HG03565 (cell line): Measurements from ENCODE around the gene APBA2.

ENCODE experiments used
- ATAC-seq: cut with Tn5 transposase; IDR thresholded peaks from one replicate; pipeline ENCODE4 v1.9.1; 2021; ENCODE audit warnings: mild to moderate bottlenecking, moderate library complexity; ENCODE audit not compliant: unreplicated experiment

The APBA2 gene

DNA sequence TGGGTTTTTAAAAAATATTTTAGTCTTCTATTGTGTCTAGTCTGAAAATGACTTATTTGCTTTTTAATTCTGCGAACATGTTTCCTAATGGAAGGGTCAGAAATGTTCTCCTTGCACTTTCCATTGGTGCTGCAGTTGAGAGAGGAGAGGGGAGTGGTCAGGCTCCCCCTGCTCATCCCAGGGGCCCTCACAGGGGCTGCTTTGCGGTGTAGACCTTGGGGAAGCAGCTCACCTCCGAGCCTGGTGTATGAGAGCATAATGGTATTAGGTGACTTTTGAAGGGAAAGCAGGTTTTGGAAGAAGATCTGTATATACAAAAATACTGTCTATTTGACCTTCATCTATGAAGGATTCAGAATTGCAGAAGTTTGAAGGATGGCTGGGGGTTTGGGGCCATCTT lies 28.3 kb downstream of the APBA2 start:
- no peak for ATAC-seq

DNA sequence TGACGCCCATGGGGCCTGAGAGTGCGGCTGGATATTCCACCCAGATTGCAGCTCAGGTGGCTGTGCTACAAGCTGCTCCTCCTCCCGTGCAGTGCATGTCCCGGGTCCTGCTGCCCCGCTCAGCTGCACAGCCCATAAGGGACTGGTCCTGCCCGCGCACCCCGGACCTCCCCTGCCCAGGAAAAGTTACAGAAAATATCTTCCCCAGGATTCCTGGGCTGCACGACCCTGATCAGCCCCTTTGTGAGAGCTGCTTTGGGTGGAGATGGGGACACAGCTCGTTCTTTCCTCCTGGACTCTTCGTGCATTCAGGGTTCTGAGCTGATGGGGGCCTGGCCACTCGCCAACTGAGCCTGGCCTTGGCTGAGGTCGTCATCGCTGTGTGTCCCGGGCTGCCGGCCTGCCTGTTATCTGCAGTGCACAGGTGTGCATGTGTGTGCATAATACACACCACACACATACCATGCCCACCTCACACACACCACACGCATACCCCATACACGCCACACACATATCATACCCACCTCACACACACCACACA lies 28.8 kb downstream of the APBA2 start:
- no peak for ATAC-seq

GRCh38 chr15:28915041-28915810 lies 29.5 kb downstream of the APBA2 start:
- no peak for ATAC-seq

DNA sequence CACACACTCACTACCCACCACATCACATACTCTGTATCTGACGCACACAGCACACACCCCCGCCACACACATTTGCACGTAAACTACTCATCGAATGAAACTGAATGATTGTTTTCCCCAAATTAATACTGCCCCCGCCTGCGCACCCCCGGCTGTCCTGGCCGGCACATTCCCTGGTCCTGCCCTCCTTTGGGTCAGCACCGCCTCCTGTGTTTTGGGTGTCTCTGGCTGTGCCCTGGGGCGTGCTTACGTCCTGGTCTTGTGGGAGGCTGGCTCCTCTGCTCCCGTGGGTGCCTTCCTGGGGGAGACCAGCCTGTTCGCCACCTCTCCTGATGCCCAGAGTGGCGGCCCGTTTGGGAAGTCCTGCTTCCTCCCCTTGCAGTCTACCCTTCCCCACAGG lies 30.2 kb downstream of the APBA2 start:
- no peak for ATAC-seq

GRCh38 chr15:28917791-28918140 lies 32.0 kb downstream of the APBA2 start:
- no peak for ATAC-seq

GRCh38 chr15:28918141-28918983 lies 32.6 kb downstream of the APBA2 start:
- no peak for ATAC-seq

- ATAC-seq, result no peak
These were observed 33.4 kb downstream of the APBA2 start for GRCh38 chr15:28919201-28919635.

DNA sequence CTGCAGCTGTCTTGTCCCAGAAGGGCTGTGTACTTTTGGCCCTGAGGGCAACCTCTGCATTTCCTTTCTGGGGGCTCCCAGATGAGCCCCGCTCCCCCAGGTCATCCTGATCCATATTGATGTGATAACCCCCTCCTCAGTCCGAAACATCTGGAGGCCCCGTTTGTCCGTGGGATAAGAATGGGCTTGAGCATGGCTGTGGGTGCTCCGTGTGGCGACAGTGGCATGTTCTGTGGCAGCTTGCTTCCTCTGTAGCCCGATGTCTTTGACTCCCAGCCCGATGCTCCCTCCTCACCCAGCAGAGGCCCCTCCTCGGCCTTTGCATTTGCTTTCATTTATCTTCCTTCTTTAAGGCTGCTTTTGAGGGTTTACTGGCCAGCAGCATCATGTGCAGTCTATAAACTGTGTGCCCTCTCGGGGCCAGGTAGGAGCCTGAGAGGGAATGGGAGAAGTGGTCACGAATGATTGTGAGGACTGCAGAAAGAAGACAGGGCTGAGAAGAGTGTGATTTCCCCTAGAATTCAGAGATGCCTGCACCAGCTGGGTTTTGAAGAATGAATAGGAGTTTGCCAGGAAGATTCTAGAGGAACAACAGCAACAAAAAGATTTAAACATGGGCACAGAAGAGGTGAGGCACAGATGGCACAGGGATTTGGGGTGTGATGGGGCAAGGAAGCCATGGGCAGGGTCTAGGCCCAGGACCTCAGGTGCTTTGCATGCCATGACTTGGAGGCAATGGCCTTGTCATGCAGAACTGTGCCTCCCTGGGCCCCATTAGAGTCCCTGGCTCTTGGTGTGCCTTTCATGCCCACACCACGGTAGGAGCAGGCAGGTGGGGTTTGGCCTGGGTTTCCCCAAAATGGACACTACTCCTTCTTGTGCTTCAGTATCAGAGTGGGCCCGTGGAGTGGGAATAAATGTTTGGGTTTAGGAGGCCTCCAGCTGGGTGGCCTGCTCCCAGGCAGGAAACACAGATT lies 34.2 kb downstream of the APBA2 start:
- no peak for ATAC-seq

- ATAC-seq, result no peak
These were observed 35.1 kb downstream of the APBA2 start for GRCh38 chr15:28920781-28921331.

DNA sequence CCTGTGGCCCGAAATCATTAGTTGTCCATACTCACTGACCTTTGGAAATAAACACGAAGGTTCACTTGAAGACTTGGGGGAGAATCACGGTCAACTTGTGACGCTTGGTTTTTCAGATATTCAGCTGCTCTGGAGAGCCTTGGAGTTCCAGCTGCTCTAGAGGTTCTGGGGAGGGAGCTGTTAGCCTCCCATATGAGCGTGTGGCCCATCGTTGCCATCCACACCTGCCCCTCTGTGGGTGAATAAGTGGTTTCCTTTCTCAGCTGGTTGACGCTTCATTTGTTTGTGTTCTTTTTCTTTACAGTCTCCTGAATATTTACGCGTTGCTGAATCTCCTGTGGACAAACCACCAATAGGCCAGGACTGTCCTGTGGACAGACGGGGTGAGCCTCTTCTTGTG lies 35.6 kb downstream of the APBA2 start:
- ATAC-seq, result no peak

DNA sequence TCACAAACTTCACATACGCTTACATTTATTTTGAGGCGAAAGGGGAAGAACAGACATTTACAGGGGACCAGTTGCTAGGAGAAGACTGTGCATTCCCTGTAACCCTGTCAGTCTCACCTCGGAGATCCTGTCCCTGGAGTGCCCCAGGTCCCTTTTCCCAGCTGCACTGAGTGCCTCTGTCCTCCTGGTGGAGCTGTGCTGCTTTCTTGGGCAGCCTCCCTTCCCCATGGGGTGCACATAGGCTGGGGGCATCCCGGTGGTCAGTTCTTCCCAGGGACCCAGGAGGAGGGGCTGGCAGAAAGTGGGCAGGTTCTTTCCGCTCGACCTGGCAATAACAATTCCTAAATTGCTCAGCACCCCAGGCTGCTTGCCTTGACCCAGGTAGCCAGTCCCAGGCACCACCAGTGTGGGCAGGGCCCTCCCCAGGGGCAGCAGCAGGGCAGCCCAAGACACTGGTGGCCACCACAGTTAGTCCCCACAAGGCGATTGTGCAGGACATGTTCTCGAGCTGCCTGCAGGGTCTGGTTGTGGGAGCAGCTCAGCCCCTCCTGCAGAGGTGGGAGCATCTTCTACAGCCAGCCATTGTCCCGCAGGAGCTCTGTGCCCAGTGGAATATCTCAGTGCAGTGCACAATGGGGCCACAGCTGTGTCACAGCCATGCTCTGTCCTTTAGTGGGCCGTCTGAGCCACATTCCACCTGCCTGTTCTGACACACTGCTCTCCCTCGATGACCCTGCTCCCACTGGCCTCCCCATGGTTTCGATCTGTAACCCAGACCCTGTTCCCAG lies 36.3 kb downstream of the APBA2 start:
- ATAC-seq, result no peak

DNA sequence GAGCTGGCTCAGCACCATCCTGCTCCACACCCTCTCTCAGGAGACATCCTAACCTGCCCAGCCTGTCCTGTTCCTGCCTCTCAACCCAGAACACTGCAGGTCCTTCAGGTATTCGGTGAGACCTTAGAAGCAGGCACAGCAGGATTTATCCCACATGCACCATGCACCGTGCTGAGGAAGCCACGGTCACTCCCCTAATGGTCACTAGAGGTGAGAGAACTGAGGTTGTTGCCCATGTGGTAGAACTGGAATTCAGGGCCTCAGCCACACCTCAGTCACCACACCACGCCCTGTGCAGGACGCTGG lies 36.9 kb downstream of the APBA2 start:
- ATAC-seq, result no peak

DNA sequence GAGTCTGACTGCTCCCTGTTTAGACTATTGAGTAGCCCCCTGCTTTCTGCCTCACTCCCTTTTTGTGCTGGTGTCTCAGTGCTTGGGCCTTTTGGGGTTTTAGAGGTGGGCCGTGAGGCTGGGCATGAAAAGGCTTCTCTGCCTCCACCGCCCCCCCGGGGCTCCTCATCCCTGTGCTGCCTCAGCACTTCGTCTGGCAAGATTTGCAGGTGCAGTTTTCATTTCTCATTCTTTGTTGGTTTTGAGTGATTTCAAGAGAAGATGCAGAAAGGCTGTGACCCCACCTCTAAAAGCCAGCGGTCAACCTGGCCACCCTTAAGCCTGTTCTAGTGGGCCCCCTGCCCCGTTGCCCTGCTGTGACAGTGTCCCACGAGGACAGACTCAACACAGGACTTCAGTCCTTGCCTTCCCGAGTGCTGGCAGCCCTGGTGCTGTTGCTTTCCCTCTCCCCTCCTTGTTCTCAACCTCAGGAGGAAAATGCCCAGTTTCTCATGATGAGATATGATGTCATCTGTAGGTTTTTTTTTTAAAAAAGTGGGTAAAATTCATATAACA lies 38.0 kb downstream of the APBA2 start:
- no peak for ATAC-seq

- ATAC-seq, result no peak
These were observed 41.3 kb downstream of the APBA2 start for GRCh38 chr15:28927043-28927442.

GRCh38 chr15:28929200-28929599 lies 43.4 kb downstream of the APBA2 start:
- no peak for ATAC-seq

- ATAC-seq, result no peak
These were observed 44.2 kb downstream of the APBA2 start for GRCh38 chr15:28930011-28930410.

- ATAC-seq, result no peak
These were observed 44.9 kb downstream of the APBA2 start for GRCh38 chr15:28930476-28931291.

DNA sequence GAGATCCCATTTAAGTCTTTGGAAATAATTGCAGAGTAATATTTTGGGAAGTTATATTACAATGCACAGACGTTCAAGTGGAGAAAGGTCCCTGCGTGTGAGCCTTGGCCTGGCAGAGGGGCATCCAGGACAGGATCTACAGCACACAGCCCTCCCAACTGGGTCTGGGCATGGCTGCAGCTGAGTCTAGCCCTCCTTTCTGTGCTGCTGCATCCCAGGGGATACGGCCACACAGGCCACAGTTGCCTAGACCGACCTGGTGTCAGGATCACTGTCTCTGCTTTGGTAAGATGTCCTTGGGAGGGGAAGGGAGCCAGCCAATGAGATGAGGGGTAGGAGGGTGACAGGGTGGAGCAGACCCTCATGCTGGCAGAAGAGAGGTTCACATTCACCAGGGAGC lies 46.1 kb downstream of the APBA2 start:
- ATAC-seq, result no peak

DNA sequence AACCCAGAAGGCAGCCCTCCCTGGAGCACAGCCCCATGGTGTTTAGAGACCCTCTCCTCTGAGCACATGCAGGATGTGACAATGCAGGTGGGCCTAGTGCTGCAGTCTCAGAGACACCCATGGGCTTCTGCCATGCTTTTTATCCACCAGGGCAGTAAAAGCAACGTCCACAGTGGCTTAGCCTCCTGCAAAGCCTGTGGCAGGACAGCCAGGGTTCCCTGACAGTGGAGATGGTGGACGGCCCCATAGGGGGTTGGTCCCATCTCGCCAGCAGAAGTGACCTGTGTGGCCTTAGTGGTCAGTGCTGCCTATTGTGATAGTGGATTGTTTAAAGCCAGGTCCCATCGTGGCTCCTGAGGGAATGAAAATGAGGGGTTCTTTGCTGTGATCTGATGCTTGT lies 46.6 kb downstream of the APBA2 start:
- no peak for ATAC-seq
